Measurements from ENCODE around the gene RAET1L.
"Not testable (repeated sequence)": the region's sequence is repeated elsewhere in the genome, so short reads cannot be mapped to it uniquely, and the experiment has no call there.

Gene RAET1L

DNA sequence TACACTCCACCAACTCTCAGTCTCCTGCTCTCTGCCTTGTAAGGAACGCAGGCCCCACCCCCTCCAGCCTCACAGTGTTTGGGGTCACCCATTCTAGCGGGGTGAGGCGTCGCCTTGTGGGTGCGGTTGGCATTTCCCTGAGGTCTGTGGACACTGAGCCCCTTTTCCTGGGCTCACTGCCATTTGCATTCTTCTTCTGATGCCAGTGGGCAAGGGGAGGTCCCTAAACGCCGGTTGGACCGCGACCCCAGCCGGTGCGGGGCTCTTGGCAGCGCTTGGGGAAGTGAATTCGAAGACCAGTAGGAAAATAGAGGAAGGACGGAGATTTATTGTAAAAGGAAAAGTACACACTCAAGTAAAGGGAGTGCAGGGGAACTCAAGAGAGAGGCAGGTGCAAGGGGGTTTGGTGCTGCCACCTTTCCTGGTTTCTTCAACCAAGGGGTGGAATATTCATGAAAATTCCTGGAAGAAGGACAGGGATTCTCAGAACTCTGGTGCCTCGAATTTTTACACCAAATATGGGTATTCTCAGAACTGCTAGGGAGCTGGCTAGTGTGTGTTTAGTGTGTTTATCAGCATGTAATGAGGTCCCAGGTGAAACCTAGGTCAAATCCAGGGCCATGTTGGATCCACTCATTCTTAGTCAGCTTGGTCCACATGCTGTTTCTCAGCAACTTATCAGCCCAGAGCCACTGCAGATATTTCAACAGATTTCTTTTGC lies 9.9 kb downstream of the RAET1L start:
- DNase-seq, result peak; percentile 39

DNA sequence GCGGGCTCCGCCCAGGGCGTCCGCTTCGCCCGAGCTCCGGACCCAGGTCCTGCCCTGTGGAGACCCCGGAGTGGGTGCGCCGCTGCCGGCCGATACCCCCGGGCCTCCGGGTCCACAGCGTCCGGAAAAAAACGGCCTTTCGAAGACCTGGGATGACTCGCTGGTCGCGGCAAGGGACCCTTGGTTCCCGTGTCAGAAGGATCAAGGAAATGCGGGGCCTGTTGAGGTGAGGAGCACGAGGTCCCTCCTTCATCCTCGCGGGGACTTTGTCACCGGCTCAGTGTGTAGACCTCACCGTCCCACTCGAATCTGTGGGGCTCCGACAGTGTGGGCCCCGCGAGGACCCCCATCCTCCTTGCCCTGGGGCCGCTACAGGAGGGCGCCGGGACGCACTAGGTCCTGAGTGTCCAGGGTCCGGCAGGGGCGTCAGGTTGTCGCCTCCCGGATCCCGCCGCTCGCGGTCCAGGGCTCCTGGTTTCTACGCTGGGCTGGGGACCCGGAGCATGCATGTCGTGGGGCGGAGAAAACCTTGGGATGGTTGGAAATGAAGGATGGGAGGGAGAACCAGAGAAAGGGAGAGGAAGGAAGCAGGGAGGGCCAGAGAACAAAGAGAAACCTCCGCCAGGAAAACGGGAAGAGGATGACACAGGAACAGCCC lies 10.6 kb downstream of the RAET1L start:
- DNase-seq, result not testable (repeated sequence)

DNA sequence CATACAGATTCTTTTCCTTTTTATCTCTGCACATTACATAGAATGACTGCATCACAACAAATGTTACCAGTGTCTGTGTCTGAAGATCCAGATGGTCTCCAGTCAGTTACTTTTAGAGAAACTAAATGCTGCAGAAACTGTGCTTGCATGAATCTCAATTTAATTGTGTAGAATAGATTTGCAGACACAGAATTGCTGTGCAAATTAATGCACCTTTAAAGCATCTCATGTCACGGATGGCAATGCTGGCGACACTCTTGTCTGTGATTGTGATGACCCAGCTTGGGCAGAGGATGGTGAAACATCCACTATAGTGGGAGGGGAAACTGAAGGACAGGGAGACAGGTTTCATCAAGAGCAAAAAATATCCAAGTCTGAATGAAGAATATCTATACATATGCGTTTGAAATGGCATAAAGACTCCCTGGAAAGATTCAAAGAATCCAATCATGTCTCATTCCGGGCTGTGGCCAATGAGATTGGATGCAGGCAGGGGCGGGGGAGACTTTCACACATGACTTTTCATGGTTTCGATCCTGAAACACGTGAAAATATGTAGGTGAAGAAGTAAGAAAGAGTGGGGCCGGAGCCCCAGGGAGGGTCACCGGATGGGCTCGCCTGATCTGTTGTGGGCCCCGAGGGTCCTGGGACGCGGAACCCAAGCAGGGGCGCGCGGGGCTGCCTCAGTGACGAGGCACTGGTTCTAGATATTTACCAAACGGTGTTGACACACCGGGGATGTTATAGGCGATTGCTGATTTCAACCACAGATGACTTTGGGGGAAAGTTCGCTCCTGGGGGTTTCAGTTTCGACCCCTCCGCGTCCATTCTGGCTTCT lies 11.3 kb downstream of the RAET1L start:
- DNase-seq, result not testable (repeated sequence)

DNA sequence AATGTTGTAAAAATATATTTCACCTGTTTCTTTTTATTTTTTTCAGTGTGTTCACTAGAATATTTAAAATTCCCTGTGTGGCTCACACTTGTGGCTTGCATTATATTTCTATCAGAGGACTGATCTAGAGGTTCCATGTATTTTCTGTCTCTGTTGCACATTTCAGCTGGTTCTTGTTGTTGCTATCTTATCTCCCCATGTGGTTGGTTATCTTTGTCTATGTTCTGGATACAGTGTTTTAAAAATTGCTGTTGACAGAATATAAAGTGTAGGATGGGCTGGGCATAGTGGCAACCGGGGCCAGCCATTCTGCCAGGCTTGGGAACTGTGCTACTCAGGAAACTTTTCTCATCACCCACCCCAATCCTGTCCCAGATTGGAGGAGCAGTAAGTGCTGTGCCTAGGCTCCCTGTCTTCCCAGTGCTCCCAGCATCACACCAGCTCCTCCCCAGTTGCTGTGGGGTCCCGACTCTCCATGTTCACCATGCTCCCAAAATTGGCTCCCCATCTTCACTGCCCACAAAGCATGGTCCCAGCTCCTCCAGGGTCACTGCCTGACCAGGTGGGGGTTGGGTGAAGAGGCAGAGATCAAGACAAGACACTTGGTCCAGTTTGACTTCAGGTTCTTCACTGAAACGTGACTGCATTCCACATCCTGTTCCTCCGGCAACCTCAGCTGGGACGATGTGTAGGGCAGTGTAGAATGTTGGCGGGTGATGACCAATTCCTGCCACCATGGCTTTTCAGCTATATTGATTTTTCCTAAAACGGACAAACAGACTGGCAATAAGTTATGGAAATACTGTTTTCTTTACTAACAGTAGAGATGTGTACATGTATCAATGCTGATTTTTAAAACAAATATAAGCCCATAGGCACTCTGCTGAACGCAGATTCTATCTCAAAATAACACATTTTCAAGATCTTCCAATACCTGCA lies 12.2 kb downstream of the RAET1L start:
- DNase-seq, result not testable (repeated sequence)

DNA sequence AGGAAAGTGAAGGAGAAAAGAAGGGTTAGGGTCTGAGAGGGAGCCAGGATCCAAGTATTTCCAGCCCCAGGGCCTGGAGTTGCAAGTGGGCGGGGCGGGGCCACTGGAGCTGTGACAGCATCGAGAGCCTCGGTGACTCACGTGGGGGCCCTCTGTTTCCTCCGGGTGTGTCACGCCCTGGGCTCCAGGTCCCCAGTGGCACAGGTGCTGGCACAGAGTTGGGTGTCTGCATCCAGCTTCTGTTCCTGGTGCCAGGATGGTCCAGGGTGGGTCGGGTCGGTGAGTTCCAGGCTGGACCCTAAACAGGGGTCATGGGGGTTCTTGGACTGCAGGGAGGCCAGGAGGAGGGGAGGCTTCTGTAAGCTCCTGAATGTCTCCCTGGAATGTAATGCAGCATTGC lies 16.7 kb downstream of the RAET1L start:
- no peak for DNase-seq

DNA sequence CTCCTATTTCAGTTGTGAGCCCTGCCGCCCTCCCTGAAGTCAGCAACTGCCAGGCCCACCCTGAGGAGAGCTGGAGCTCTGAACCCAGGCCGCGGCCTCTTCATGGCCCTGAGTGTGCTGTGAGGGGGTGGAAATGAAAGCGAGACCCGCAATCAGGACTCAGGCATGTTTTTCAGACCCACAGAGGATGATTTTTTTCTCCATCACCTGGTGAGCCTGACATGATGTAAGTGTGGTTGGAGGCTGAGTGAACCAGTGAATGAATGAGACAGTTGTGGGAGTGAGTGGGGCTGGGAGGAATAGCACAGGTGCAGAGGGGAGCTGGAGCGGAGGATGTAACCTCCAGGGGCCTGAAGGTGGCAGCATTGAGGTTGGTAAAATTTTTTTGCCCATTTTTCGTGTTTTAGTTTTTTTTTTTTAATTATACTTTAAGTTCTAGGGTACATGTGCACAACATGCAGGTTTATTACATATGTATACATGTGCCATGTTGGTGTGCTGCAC lies 18.3 kb downstream of the RAET1L start:
- peak; percentile 48 for DNase-seq

DNA sequence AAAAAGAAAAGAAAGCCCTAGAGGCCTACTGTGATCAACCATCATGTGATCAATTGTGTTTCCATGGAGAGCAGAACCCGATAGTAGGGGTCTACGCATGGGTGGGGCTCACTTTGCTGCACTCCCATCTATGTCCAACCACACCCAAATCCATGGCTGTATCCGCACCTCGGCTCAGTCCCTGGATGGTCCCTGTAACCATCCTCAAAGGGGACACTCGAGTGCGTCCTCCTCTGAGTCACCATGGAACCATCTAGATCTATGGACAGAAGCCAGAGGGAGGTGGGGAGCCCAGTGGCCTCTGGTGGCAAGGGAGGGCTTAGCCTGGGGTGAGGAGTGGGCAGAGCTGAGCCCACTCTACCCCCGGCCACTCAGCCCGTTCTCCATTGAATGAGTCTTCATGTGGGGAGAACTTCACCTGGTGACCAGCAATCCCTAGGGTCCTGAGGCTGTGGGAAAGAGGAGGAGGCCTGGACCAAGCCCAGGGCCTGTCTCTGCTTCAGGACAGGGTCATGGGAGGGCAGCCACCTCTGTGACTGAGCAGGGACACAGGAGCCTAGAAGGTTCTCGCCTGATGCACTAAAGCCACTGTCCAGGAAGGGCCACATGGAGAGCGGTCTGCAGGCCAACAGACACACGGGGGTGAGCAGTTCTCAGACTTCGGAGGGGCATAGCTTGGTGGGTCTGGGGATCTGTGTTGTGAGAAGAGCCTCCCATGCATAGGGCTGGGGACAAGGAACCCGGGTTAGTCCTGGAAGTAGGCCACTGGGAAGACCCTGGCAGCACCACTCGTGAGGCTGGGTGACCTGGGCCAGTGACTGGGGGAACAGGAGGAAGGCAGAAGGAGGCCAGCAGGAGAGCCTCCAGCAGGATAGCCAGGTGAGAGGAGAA lies 19.3 kb downstream of the RAET1L start:
- DNase-seq, result no peak

DNA sequence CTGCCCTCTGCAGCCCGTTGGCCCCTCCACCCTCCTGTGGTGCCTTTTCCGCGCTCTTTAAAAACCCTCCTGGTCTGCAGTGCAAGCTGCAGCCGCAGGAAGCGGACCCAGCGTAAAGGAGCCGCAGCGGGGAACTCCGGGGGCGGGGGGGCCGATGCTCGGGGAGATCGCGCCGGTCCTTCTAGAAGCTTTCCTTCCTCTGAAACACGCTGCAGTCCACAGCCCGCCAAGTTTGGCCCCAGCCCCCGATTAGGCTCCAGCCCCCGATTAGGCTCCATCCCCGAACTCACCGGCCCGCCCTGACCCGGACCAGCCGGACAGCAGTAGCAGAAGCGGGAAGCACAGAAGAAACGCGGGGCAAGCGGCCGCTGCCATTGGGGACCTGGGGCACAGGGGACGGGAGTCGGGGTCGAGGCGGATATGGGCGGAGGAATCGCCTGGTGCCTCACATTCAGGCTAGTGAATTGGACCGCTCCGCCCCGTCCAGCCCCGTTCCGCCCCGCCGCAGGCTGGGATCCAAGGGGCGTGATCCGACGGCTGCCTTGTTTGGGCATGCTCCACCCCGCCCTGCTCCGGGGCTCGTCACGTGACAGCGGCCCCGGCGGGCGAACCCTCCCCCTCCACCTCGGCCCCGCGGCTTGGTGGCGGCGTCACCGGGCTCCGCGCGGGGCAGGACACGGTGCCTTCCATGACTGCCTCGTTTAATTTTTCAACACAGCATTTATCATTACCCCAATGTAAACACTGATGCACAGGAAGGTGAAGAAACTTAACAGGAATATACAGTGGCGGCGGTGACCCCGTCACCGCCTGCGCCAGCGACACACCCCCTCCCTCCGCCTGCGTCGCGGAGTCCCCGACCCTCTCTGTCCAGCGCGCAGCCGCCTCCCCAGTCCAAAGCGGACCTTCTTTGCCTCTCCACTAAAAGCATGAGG lies 20.3 kb downstream of the RAET1L start:
- peak; percentile 93 for DNase-seq

DNA sequence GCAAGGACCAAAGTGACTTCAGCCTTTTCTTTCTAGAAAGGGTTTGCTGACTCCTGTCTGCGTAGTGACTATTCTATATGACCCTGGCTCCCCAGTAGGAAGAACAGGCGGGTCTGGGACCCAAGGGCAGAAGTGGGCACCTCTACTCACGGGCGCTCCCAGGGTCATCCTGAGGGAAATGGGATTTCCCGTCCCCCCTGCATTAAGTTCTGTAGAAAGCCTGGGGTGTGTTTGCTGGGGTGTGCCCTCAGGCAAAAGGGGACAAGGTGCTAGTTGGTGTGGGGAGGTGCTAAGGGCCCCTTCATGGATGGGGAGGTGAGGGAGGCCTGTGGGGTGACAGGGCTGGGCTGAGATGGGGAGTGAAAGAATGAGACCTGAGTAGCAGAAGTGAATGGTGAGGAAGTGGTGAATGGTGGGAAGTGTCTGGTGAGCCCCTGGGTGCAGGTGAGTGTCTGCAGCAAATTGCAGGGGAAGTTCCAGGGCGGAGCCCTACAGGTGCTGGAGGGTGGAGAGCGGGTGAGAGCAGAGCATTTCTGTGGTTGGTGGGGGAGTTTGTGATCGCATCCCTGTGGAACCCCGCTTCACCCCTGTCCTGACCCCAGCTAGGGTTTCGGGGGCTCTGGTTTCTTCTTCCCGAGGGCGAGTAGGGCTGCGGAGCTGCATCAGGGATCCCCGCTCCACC lies 21.1 kb downstream of the RAET1L start:
- peak; percentile 78 for DNase-seq

DNA sequence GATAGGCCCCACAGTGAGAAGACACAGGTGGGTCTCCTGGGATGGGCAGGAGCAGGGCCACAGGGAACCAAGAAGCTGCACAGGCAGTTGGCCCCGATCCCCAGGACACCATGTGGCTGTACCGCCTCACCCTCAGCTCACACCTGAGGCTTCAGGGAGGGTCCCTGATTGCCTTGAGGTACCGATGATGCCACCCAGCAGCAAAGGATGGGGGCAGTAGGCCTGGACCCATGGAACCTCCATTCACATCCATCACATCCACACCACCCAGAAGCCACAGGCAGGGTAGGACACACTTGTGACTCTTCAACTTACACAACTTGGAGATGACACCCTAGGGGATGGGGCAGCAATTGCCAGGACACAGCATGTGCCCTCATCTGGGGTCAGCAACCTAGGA lies 21.7 kb downstream of the RAET1L start:
- not testable (repeated sequence) for DNase-seq

DNA sequence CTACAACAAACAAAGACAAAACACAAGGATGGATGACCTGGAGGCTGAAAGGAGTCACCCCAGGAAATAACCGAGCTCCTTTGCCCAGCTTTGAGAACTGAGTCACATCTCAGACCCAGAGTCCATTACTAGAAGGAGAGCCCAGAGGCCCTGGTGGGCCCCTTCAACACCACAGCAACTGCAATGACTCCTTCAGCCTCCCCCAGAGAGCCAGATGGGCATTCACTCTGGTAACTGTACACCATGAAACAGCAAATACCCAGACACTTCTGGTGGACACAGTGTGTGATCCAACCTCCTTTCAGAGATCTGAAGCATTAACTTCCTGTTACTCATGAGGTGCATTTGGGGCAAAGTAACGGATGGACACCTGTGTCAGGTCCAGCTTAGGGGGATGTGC lies 22.6 kb downstream of the RAET1L start:
- no peak for DNase-seq

DNA sequence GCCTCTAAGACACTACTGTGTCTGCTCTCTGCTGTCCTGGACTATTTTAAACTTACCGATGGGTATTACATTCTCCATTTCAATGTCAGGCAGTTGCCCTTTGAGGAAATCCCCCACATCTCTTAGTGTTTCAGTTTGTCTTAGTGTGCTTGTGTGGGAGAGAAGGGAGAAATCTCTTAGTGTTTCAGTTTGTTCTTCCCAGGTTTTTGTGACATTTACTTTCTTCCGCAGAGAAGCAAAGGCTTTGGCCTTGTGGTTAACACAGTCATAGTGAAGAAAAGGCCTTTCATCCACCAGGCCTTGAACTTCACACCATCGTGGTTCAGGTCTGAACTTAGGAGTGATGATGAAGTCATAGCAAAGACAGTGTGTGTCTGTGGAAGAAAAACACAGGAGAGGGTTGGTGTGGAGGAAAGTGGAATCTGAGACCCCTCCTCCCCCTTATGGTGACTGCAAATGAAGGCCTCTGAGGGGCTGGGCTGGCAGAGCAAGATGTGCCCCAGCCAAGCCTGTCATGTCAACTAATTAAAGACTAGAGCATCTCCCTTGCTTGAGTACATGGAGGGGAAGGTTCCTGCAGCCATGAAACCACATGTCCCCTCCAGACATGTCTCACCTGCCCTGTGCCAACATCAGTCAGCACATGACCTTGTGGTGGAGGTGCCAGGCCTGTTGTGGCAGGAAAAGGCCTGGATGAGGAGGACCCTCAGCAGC lies 23.9 kb downstream of the RAET1L start:
- no peak for DNase-seq

DNA sequence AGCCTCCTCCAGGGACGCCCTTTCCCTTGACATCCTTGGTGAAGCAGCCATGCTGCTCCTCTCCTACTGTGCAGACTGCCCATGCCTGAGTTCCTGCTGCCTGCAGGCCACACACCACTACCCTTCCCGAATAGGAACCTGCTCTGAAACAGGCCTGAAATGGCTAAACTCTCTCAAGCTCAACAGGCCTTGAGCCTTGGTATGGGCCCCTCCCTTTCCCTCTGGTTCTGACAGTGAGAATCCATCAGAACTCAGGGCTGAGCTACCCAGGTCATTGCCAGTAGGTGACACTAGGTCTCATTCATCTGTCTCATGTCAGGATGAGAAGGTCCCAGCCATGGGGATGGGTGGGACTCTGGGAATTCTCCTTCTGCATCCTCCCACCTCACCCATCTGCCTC lies 25.7 kb downstream of the RAET1L start:
- no peak for DNase-seq

DNA sequence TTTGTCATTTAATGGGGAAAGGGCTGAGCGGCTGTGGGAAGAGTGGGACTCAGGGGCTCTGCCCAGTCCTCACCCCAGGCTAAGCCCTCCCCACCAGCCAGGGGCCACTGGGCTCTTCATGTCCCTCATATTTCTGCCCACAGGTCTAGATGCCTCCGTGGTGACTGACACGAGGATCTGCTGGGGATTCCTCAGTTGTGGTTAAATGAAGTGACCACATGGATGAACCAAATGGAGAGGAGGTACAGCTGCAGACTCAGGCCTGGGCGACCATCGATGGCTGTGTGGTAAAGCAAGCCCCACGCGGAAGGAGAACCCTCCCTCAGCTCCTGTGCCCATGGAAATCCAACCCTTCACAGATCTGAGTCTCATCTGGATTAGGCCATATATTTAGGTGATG lies 29.4 kb downstream of the RAET1L start:
- DNase-seq, result no peak

DNA sequence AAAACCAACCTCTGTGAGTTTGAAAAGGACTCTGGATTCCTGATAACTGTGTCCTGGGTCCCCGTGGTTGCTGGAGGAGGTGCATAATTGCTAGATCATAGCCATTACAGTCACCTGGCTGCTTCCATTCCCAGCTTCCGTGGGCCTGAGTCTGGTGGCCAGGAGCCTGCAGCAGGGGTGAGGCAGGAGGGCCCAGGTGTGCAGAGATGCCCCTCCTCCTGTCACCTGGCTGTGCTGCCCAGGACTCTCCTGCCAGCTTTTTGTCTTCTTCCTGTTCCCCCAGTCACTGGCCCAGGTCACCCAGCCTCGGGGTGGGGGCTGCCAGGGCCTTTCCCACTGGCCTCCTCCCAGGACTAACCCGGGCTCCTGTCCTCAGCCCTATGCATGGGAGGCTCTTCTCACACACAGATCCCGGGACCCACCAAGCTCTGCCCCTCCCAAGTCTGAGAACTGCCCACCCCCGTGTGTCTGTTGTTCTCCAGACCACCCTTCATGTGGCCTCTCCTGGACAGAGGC lies 30.0 kb downstream of the RAET1L start:
- no peak for DNase-seq

DNA sequence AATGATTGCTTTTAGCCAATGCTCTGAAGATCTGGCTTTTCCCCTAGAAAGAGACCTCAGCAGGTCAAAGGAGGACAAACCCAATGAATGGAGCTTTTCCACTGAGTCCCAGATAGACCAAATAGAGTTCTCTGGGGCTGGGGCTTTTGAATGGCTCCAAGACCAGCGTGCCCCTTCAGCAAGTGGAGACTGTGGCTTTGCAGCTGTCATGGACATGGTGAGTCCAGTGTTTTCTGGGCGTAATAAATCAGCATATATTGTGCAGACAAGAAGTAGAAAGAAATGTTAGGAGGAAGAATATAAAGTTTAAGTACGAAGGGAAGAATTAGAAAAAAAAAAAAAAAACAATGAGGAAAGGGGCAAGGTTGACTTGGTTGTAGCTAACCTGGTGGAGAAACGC lies 33.5 kb downstream of the RAET1L start:
- DNase-seq, result no peak

DNA sequence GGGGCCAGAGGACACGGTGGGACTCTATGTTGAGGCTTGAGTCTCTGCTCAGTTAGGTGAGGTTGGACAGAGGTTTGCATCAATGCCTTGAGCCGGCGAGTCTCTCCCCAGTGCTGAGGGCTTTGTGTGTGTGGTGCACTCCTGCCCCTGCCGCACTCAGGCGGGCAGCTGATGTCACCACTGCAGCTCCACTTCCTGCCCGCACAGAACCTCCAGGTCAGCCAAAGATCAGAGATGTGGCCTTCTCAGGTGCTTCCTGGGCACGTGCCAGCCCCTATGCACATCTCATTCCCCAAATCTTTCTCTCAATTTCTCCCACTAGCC lies 33.9 kb downstream of the RAET1L start:
- not testable (repeated sequence) for DNase-seq

DNA sequence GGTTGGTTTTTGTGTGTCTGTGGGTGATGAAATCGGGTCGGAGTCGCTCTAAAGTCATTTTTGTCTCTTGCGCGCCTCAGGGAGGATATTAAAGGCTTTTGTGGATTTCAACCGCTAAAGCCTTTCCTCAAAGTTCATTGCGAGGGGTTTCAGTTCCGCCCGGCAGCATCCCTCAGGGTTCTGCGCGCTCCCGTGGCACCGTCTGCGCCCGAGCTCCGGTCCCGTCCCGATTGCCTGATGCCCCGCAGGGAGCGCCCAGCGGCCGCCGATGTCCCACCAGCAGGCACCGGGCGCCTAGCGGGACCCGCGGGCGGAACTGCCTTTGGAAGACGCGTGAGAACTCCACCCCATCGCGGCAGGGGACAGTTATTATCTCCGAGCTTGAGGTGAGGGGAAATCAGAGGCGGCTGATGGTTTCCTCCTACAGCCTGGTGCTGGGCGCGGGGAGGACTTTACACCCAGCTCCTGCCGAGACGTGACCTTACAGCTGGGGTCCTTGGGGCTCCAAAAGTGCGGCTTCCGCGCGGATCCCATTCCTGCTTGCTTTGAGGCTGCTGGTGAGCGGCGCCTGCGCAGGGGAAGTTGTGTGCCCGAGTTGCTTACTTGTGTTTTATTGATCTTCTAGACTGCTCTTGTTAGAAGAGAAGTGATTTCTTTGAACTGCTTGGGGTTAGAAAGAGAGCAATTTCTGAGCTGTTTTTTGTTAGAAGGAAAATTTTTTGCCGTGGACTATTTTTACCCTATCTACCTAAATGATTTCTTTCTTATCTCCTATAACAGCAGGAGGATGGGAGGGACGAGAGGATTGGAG lies 34.5 kb downstream of the RAET1L start:
- no peak for DNase-seq
